Head of caudate nucleus (tissue), 42 donors: ENCODE data around the gene RBBP8NL.

Source experiments
- DNase-seq, 42 donors: peaks; one replicate each; pipeline versions ENCODE4 v3.0.0 to v3.0.0-alpha.2; 2020 to 2021; ENCODE audit warnings: mixed read lengths in 7 of 42
- intact Hi-C: fragments of 100-400 bp; cut with DNase I; formaldehyde crosslinking; loops from one replicate; pipeline ENCODE4 v1.15.0; 2022

RBBP8NL gene

GRCh38 chr20:62401331-62401779, 26.0 kb downstream of the RBBP8NL start:
- no peak for DNase-seq
- intact Hi-C loops: no loop called here

GRCh38 chr20:62400541-62400940, 26.8 kb downstream of the RBBP8NL start:
- intact Hi-C loops: no loop called here
- DNase-seq: no peak

- intact Hi-C loops: no loop called here
- DNase-seq: no peak
Measured at GRCh38 chr20:62400021-62400420, 27.3 kb downstream of the RBBP8NL start.

GRCh38 chr20:62398120-62398821, 29.1 kb downstream of the RBBP8NL start:
- intact Hi-C loops: no loop called here
- no peak for DNase-seq

GRCh38 chr20:62396367-62397239, 30.7 kb downstream of the RBBP8NL start:
- DNase-seq: no peak
- intact Hi-C loops: no loop called here

- intact Hi-C loops: no loop called here
- DNase-seq: no peak
Measured at GRCh38 chr20:62395311-62396242, 31.8 kb downstream of the RBBP8NL start.

GRCh38 chr20:62394248-62395245, 32.8 kb downstream of the RBBP8NL start:
- intact Hi-C loops: no loop called here

GRCh38 chr20:62393830-62394229, 33.5 kb downstream of the RBBP8NL start:
- intact Hi-C loops: no loop called here

More at GRCh38 chr20:62394248-62395245, 32.8 kb downstream of the RBBP8NL start:
- no peak for DNase-seq

GRCh38 chr20:62393335-62393665, 34.0 kb downstream of the RBBP8NL start:
- intact Hi-C loops: no loop called here
- no peak for DNase-seq

More at GRCh38 chr20:62393830-62394229, 33.5 kb downstream of the RBBP8NL start:
- DNase-seq: no peak

GRCh38 chr20:62392621-62393334, 34.6 kb downstream of the RBBP8NL start:
- intact Hi-C loops: no loop called here
- DNase-seq: no peak

GRCh38 chr20:62392077-62392418, 35.3 kb downstream of the RBBP8NL start:
- intact Hi-C loops: no loop called here
- no peak for DNase-seq

GRCh38 chr20:62391165-62392076, 35.9 kb downstream of the RBBP8NL start:
- intact Hi-C loops: no loop called here

GRCh38 chr20:62390317-62391164, 36.8 kb downstream of the RBBP8NL start:
- intact Hi-C loops: no loop called here
- DNase-seq: no peak

More at GRCh38 chr20:62391165-62392076, 35.9 kb downstream of the RBBP8NL start:
- DNase-seq: no peak

GRCh38 chr20:62389601-62390087, 37.7 kb downstream of the RBBP8NL start:
- intact Hi-C loops: loop anchor here (10.0 kb wide), 2 partner anchors 205 to 325 kb away; partner anchors contain the start of genes MTG2 and TAF4

More at GRCh38 chr20:62389601-62390087, 37.7 kb downstream of the RBBP8NL start:
- DNase-seq: no peak
